Prostate gland (tissue), 2 donors: ENCODE results near the gene UVRAG. TPM values are rescaled to one million over a fixed set of nuclear protein-coding genes. Genes with fewer than 3 reads are reported as not detected.

Source experiments
- DNase-seq: peaks from one replicate; pipeline ENCODE4 v3.0.0-alpha.2; 2019; ENCODE audit warnings: low spot score
- H3K27ac ChIP-seq, 2 donors: fragments of 200-600 bp; sonication (generic); 2 replicates each; pipeline ENCODE4 v1.5.1; 2017 to 2019
- H3K27me3 ChIP-seq: fragments of 200-600 bp; sonication (generic); replicated peaks from 2 replicates; pipeline ENCODE4 v1.5.1; 2019; ENCODE audit not compliant: insufficient read depth
- H3K36me3 ChIP-seq, 2 donors: fragments of 200-600 bp; sonication (generic); 1 replicate in 1 of 2; 2 replicates in 1 of 2; pipeline versions ENCODE4 v1.5.1 to v1.8.1; 2017 to 2019
- H3K4me1 ChIP-seq: fragments of 200-600 bp; sonication (generic); replicated peaks from 2 replicates; pipeline ENCODE4 v1.5.1; 2019
- H3K4me3 ChIP-seq, 2 donors: fragments of 200-600 bp; sonication (generic); 2 replicates each; pipeline ENCODE4 v1.5.1; 2017 to 2019
- H3K9me3 ChIP-seq: fragments of 200-600 bp; sonication (generic); 2 replicates; pipeline ENCODE4 v1.5.1; 2017
- CTCF ChIP-seq, 4 experiments: fragments of 200-600 bp in 2 of 4; fragments of 450-650 bp in 2 of 4; sonication (generic) in 2 of 4; IDR thresholded peaks; 1 replicate in 3 of 4; 2 replicates in 1 of 4; pipeline ENCODE4 v1.5.1; 2016 to 2019; ENCODE audit warnings: antibody characterized with exemption in 4 of 4, mild to moderate bottlenecking in 2 of 4, moderate library complexity in 2 of 4
- POLR2A ChIP-seq: fragments of 450-650 bp; IDR thresholded peaks from one replicate; pipeline ENCODE4 v1.6.1; 2016; ENCODE audit warnings: antibody characterized with exemption, mild to moderate bottlenecking
- POLR2AphosphoS5 ChIP-seq: sonication (generic); formaldehyde crosslinking; IDR thresholded peaks from one replicate; pipeline ENCODE4 v1.6.1; 2017; ENCODE audit warnings: antibody characterized with exemption
- WGBS: methylation state at CpG from one replicate; pipeline ENCODE4 v1.1.5; 2018; 5-methylcytosine and 5-hydroxymethylcytosine counted together
- intact Hi-C: fragments of 100-400 bp; cut with DNase I; formaldehyde crosslinking; loops from one replicate; pipeline ENCODE4 v1.14.2; 2022
- total RNA-seq, 2 donors: library from RNA; depleted of rRNA; stranded (reverse); fragments of >200 nt; gene quantifications; one replicate each; pipeline ENCODE4 v1.1.0, GENCODE V29; 2016

UVRAG gene
- total RNA-seq, 2 donors from 2014 or later = 13.9 to 25.2 TPM

- no peaks in the 10 kb centered on the region for H3K27me3 ChIP-seq
- DNase-seq = no peak
- WGBS = 63% methylated on average over 7 of the region's 7 CpGs
- no peak overlapping the region for H3K4me3 ChIP-seq
- no peak overlapping the region for H3K27ac ChIP-seq
- no peaks in the 10 kb centered on the region for H3K36me3 ChIP-seq
- H3K4me1 ChIP-seq = peaks cover 2% of the 10 kb centered on the region
- no peak for TF ChIP-seq POLR2AphosphoS5
- no peak for TF ChIP-seq POLR2A
- TF ChIP-seq CTCF (IDR thresholded peaks at IDR 0.05) = no peak
- H3K9me3 ChIP-seq = no peaks in the 10 kb centered on the region
- intact Hi-C loops = no loop called here
These were observed 342.9 kb downstream of the UVRAG start for GRCh38 chr11:76157891-76158290.

- intact Hi-C loops = no loop called here
- Histone ChIP-seq H3K4me1 (no peaks in the 10 kb centered on the region), H3K27me3 (no peaks in the 10 kb centered on the region), H3K27ac (no peak overlapping the region), H3K36me3 (no peaks in the 10 kb centered on the region), H3K9me3 (no peaks in the 10 kb centered on the region), H3K4me3 (no peak overlapping the region)
- no peak for DNase-seq
- TF ChIP-seq POLR2A = no peak
- TF ChIP-seq CTCF (IDR thresholded peaks at IDR 0.05) = no peak
- TF ChIP-seq POLR2AphosphoS5 = no peak
- 90% methylated on average over 24 of the region's 24 CpGs for WGBS
These were observed 343.6 kb downstream of the UVRAG start for GRCh38 chr11:76158394-76159302.

GRCh38 chr11:76159303-76159937 lies 344.4 kb downstream of the UVRAG start:
- Histone ChIP-seq H3K4me3 (no peak overlapping the region), H3K27ac (no peak overlapping the region), H3K9me3 (no peaks in the 10 kb centered on the region), H3K36me3 (no peaks in the 10 kb centered on the region), H3K27me3 (no peaks in the 10 kb centered on the region), H3K4me1 (no peaks in the 10 kb centered on the region)
- TF ChIP-seq CTCF (IDR thresholded peaks at IDR 0.05) = no peak
- no peak for TF ChIP-seq POLR2A
- DNase-seq = no peak
- 83% methylated on average over 14 of the region's 14 CpGs for WGBS
- intact Hi-C loops = no loop called here

GRCh38 chr11:76159983-76160661 lies 345.1 kb downstream of the UVRAG start:
- Histone ChIP-seq H3K36me3 (no peaks in the 10 kb centered on the region), H3K27ac (no peak overlapping the region), H3K4me1 (no peaks in the 10 kb centered on the region), H3K27me3 (no peaks in the 10 kb centered on the region), H3K4me3 (no peak overlapping the region), H3K9me3 (no peaks in the 10 kb centered on the region)
- TF ChIP-seq POLR2AphosphoS5 = no peak
- DNase-seq = no peak
- 81% methylated on average over 14 of the region's 14 CpGs for WGBS
- intact Hi-C loops = loop anchor here (5.0 kb wide), 1 partner anchor 157 kb away; no protein-coding TSS in a partner anchor

- Histone ChIP-seq H3K4me1 (no peaks in the 10 kb centered on the region), H3K27ac (no peak overlapping the region), H3K36me3 (no peaks in the 10 kb centered on the region), H3K4me3 (no peak overlapping the region), H3K27me3 (no peaks in the 10 kb centered on the region), H3K9me3 (no peaks in the 10 kb centered on the region)
- 89% methylated on average over 7 of the region's 8 CpGs for WGBS
- intact Hi-C loops = loop anchor here (5.0 kb wide), 1 partner anchor 156 kb away; no protein-coding TSS in a partner anchor
- no peak for DNase-seq
- no peak for TF ChIP-seq CTCF (IDR thresholded peaks at IDR 0.05)
These were observed 345.8 kb downstream of the UVRAG start for GRCh38 chr11:76160856-76161255.
